Endodermal cell (in vitro differentiated cells): ENCODE measurements around the gene PRKCZ. TPM values are rescaled to one million over a fixed set of nuclear protein-coding genes. Genes with fewer than 3 reads are reported as not detected.

Experiments
- DNase-seq: peaks from one replicate; pipeline ENCODE4 v3.0.0-alpha.2; 2017
- H3K27ac ChIP-seq: 2 replicates; pipeline ENCODE4 v1.5.1; 2013; ENCODE audit warnings: mild to moderate bottlenecking, low read depth, low read length, moderate library complexity
- H3K27me3 ChIP-seq: 2 replicates; pipeline ENCODE4 v1.6.1; 2013; ENCODE audit warnings: mild to moderate bottlenecking, low read length, moderate library complexity; ENCODE audit not compliant: insufficient read depth, control insufficient read depth, poor library complexity, severe bottlenecking
- H3K36me3 ChIP-seq: 2 replicates; pipeline ENCODE4 v1.7.0; 2013; ENCODE audit warnings: mild to moderate bottlenecking, low read length, moderate library complexity; ENCODE audit not compliant: control insufficient read depth, insufficient read depth
- H3K4me1 ChIP-seq: one replicate; pipeline ENCODE4 v1.7.0; 2013; ENCODE audit warnings: low read length; ENCODE audit not compliant: control insufficient read depth, insufficient read depth
- H3K4me3 ChIP-seq: 2 replicates; pipeline ENCODE4 v1.5.1; 2013; ENCODE audit warnings: mild to moderate bottlenecking, low read length, moderate library complexity
- H3K9ac ChIP-seq: 2 replicates; pipeline ENCODE4 v1.6.1; 2013; ENCODE audit warnings: mild to moderate bottlenecking, low read length, moderate library complexity; ENCODE audit not compliant: poor library complexity, severe bottlenecking; ENCODE audit errors: extremely low read depth
- H3K9me3 ChIP-seq: 2 replicates; pipeline ENCODE4 v1.6.1; 2013; ENCODE audit warnings: mild to moderate bottlenecking, low read length, moderate library complexity; ENCODE audit not compliant: control insufficient read depth
- H3K27ac Mint-ChIP-seq: 2 replicates; pipeline ENCODE4 v1.8.0; 2020; ENCODE audit warnings: mixed read lengths
- H3K27me3 Mint-ChIP-seq: 2 replicates; pipeline ENCODE4 v1.8.0; 2021; ENCODE audit warnings: mild to moderate bottlenecking, mixed read lengths; ENCODE audit not compliant: insufficient read depth
- H3K36me3 Mint-ChIP-seq: 2 replicates; pipeline ENCODE4 v1.8.0; 2020; ENCODE audit warnings: low read depth, mixed read lengths
- H3K4me1 Mint-ChIP-seq: 2 replicates; pipeline ENCODE4 v1.8.0; 2020; ENCODE audit warnings: mixed read lengths
- H3K4me3 Mint-ChIP-seq: 2 replicates; pipeline ENCODE4 v1.8.0; 2020; ENCODE audit warnings: mild to moderate bottlenecking, moderate library complexity, mixed read lengths
- H3K9me3 Mint-ChIP-seq: 2 replicates; pipeline ENCODE4 v1.8.0; 2020; ENCODE audit warnings: mild to moderate bottlenecking, mixed read lengths
- CTCF ChIP-seq: fragments of 200-600 bp; sonication (generic); conservative IDR thresholded peaks from 2 replicates; pipeline ENCODE4 v1.5.0; 2021; ENCODE audit warnings: antibody characterized with exemption, mild to moderate bottlenecking
- WGBS, 2 experiments: methylation state at CpG; one replicate each; pipeline versions ENCODE4 v1.1.5 to v1.1.7; 2013; ENCODE audit warnings: missing lambda C conversion rate in 2 of 2, mixed read lengths in 1 of 2; ENCODE audit not compliant: insufficient coverage in 1 of 2, insufficient read length in 1 of 2; 5-methylcytosine and 5-hydroxymethylcytosine counted together
- total RNA-seq, 2 donors: library from RNA; stranded (reverse); fragmentation: NEBNext Ultra II Directional in 1 of 2; extraction: Animal tissue kit (Norgen Biotek cat#: 25700) in 1 of 2; gene quantifications; 2 replicates in 1 of 2; 3 replicates in 1 of 2; pipeline ENCODE4 v1.2.1, GENCODE V29; 2021

The PRKCZ gene
- total RNA-seq, 2 donors from 2014 or later, result 49.9 to 68.5 TPM

- Mint-ChIP-seq H3K9me3 (no peaks in the 10 kb centered on the region), H3K4me1 (peaks cover 7% of the 10 kb centered on the region), H3K4me3 (no peak overlapping the region), H3K36me3 (no peaks in the 10 kb centered on the region), H3K27me3 (no peaks in the 10 kb centered on the region), H3K27ac (no peak overlapping the region)
- H3K4me1 ChIP-seq, result no peaks in the 10 kb centered on the region
- no peak overlapping the region for H3K4me3 ChIP-seq
- 86 to 92% methylated on average over 13 to 21 of the region's 21 CpGs for WGBS, 2 experiments
- no peaks in the 10 kb centered on the region for H3K9me3 ChIP-seq
- no peak for TF ChIP-seq CTCF
- H3K27me3 ChIP-seq, result no peaks in the 10 kb centered on the region
- no peaks in the 10 kb centered on the region for H3K36me3 ChIP-seq
- DNase-seq, result no peak
- H3K27ac ChIP-seq, result no peak overlapping the region
- no peak overlapping the region for H3K9ac ChIP-seq
Measured at GRCh38 chr1:2200308-2200943, 150.2 kb downstream of the PRKCZ start.

- H3K4me3 Mint-ChIP-seq, result no peak overlapping the region
- H3K9me3 Mint-ChIP-seq, result no peaks in the 10 kb centered on the region
- Histone ChIP-seq H3K36me3 (no peaks in the 10 kb centered on the region), H3K27me3 (peaks cover 5% of the 10 kb centered on the region), H3K4me3 (no peak overlapping the region), H3K9ac (no peak overlapping the region), H3K4me1 (no peaks in the 10 kb centered on the region), H3K9me3 (no peaks in the 10 kb centered on the region), H3K27ac (no peak overlapping the region)
- 92 to 99% methylated on average over 12 to 14 of the region's 14 CpGs for WGBS, 2 experiments
- no peak for TF ChIP-seq CTCF
- H3K27ac Mint-ChIP-seq, result no peak overlapping the region
- H3K36me3 Mint-ChIP-seq, result no peaks in the 10 kb centered on the region
- no peak for DNase-seq
- H3K27me3 Mint-ChIP-seq, result peaks cover 3% of the 10 kb centered on the region
- H3K4me1 Mint-ChIP-seq, result peaks cover 7% of the 10 kb centered on the region
Measured at GRCh38 chr1:2201062-2201461, 150.9 kb downstream of the PRKCZ start.

- no peak for TF ChIP-seq CTCF
Measured at GRCh38 chr1:2202008-2202575, 151.9 kb downstream of the PRKCZ start.

More at GRCh38 chr1:2202008-2202575, 151.9 kb downstream of the PRKCZ start:
- Histone ChIP-seq H3K9me3 (no peaks in the 10 kb centered on the region), H3K27ac (no peak overlapping the region), H3K36me3 (no peaks in the 10 kb centered on the region), H3K4me1 (no peaks in the 10 kb centered on the region), H3K4me3 (no peak overlapping the region), H3K9ac (no peak overlapping the region), H3K27me3 (peaks cover 8% of the 10 kb centered on the region)
- H3K4me3 Mint-ChIP-seq, result no peak overlapping the region
- no peaks in the 10 kb centered on the region for H3K9me3 Mint-ChIP-seq
- H3K36me3 Mint-ChIP-seq, result no peaks in the 10 kb centered on the region
- H3K4me1 Mint-ChIP-seq, result peaks cover 11% of the 10 kb centered on the region
- DNase-seq, result no peak
- WGBS, 2 experiments, result 86 to 97% methylated on average over 7 to 9 of the region's 9 CpGs
- H3K27ac Mint-ChIP-seq, result no peak overlapping the region
- H3K27me3 Mint-ChIP-seq, result peaks cover 12% of the 10 kb centered on the region
